Activated CD4-positive, alpha-beta T cell treated with anti-CD3 and anti-CD28 coated beads for 36 hours (primary cell): ENCODE measurements around the gene PAFAH1B2. TPM values are rescaled to one million over a fixed set of nuclear protein-coding genes. Genes with fewer than 3 reads are reported as not detected.
"Not testable (repeated sequence)": the region's sequence is repeated elsewhere in the genome, so short reads cannot be mapped to it uniquely, and the experiment has no call there.

Source experiments
- ATAC-seq: fragments of 200-7000 bp; cut with Tn5 transposase; one replicate; pipeline ENCODE4 v1.10.0; 2021; ENCODE audit warnings: mild to moderate bottlenecking, moderate library complexity
- CTCF ChIA-PET: fragments of 350-600 bp; sonication (Branson Sonifier 250); formaldehyde crosslinking; loops from one replicate; lab custom pipeline; 2021; ENCODE audit warnings: antibody characterized with exemption; lab: Charles Lee
- POLR2A ChIA-PET: fragments of 350-600 bp; sonication (Branson Sonifier 250); formaldehyde crosslinking; loops from one replicate; lab custom pipeline; 2021; ENCODE audit warnings: antibody characterized with exemption, inconsistent platforms; lab: Charles Lee
- DNase-seq: peaks from one replicate; pipeline ENCODE4 v3.0.0-alpha.2; 2020
- H3K27ac Mint-ChIP-seq: one replicate; pipeline ENCODE4 v1.8.0; 2021; ENCODE audit warnings: mixed read lengths
- H3K27me3 Mint-ChIP-seq: one replicate; pipeline ENCODE4 v1.8.0; 2021; ENCODE audit warnings: mixed read lengths
- H3K36me3 Mint-ChIP-seq: one replicate; pipeline ENCODE4 v1.8.0; 2021; ENCODE audit warnings: low read depth, mixed read lengths
- H3K4me1 Mint-ChIP-seq: one replicate; pipeline ENCODE4 v1.8.0; 2021; ENCODE audit warnings: mixed read lengths
- H3K4me3 Mint-ChIP-seq: one replicate; pipeline ENCODE4 v1.8.0; 2021; ENCODE audit warnings: mild to moderate bottlenecking, moderate library complexity, mixed read lengths
- H3K9me3 Mint-ChIP-seq: one replicate; pipeline ENCODE4 v1.8.0; 2021; ENCODE audit warnings: low read depth, mixed read lengths
- intact Hi-C, 2 experiments: fragments of 100-400 bp; cut with DNase I in 1 of 2; cut with micrococcal nuclease in 1 of 2; formaldehyde crosslinking; loops; one replicate each; pipeline versions ENCODE4 v1.14.2 to v1.15.1; 2022 to 2024; cut with DNase I, micrococcal nuclease
- total RNA-seq, 2 experiments: library from RNA; stranded (reverse); gene quantifications; one replicate each; pipeline ENCODE4 v1.2.3, GENCODE V29; 2021

PAFAH1B2 gene
- total RNA-seq, 2 experiments from 2014 or later, result 44.8 to 57.5 TPM

- Mint-ChIP-seq H3K27ac (peak overlapping the region; percentile 4), H3K27me3 (no peaks in the 10 kb centered on the region), H3K4me1 (peaks cover 34% of the 10 kb centered on the region), H3K4me3 (no peak overlapping the region), H3K9me3 (no peaks in the 10 kb centered on the region), H3K36me3 (peaks cover 4% of the 10 kb centered on the region)
- intact Hi-C loops, result loop anchor here in 1 of 2 experiments (2.0 to 5.0 kb wide), 2 partner anchors 89 to 1128 kb away; partner anchors contain the start of gene JAML
- ChIA-PET CTCF (interaction anchor here (0.6 to 1.4 kb wide), 7 partner anchors 10 to 264 kb away, joined by 3 to 8 read pairs (median 3); no protein-coding TSS in a partner anchor), POLR2A (interaction anchor here (0.6 to 0.7 kb wide), 3 partner anchors 228 to 266 kb away, joined by 3 to 6 read pairs (median 3); partner anchors contain the start of gene CEP164)
- ATAC-seq (no peak), DNase-seq (no peak)
Measured at GRCh38 chr11:117099696-117100095, 44.4 kb upstream of the PAFAH1B2 start.

DNA sequence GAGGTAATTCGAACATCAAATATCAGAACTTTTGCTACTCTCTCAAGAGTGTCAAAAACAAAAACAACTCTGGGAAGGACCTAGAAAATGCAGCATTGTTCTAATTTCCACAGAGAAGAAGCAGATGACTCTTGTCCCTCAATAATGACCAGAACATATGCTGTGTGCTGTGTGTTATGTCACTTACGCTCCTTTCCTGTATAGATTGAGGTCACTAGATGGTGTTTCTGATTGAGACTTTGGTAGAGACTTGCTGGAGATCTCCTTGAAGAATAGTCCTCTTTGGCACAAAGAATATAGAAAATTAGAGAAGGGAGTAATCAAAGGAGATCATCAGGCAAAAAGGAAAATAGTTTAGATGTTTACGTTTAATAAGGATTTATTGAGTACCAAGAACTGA lies 43.5 kb upstream of the PAFAH1B2 start:
- Mint-ChIP-seq H3K9me3 (no peaks in the 10 kb centered on the region), H3K27ac (no peak overlapping the region), H3K4me3 (no peak overlapping the region), H3K36me3 (peaks cover 4% of the 10 kb centered on the region), H3K27me3 (no peaks in the 10 kb centered on the region), H3K4me1 (peaks cover 26% of the 10 kb centered on the region)
- DNase-seq, result no peak
- ChIA-PET CTCF (interaction anchor here (0.8 kb wide), 1 partner anchor 12 kb away, joined by 3 read pairs; no protein-coding TSS in a partner anchor), POLR2A (no interaction called here)
- ATAC-seq, result no peak
- intact Hi-C loops, result no loop called here

GRCh38 chr11:117107701-117108590 lies 36.1 kb upstream of the PAFAH1B2 start:
- Mint-ChIP-seq H3K9me3 (no peaks in the 10 kb centered on the region), H3K27me3 (no peaks in the 10 kb centered on the region), H3K27ac (no peak overlapping the region), H3K36me3 (no peaks in the 10 kb centered on the region), H3K4me3 (no peak overlapping the region), H3K4me1 (no peaks in the 10 kb centered on the region)
- no peak for DNase-seq
- ChIA-PET CTCF (interaction anchor here (0.6 to 8.7 kb wide), 4 partner anchors 18 to 316 kb away, joined by 3 to 72 read pairs (median 17); partner anchors contain the start of gene APOA5), POLR2A (no interaction called here)
- no peak for ATAC-seq
- intact Hi-C loops, result loop anchor here in 1 of 2 experiments (2.0 to 5.0 kb wide), 2 partner anchors 336 to 375 kb away; partner anchors contain the start of gene BUD13

GRCh38 chr11:117110294-117110950 lies 33.7 kb upstream of the PAFAH1B2 start:
- H3K9me3 Mint-ChIP-seq, result no peaks in the 10 kb centered on the region
- intact Hi-C loops, result no loop called here
- no peak overlapping the region for H3K27ac Mint-ChIP-seq
- no peaks in the 10 kb centered on the region for H3K4me1 Mint-ChIP-seq
- POLR2A ChIA-PET, result no interaction called here
- H3K27me3 Mint-ChIP-seq, result no peaks in the 10 kb centered on the region
- no peak overlapping the region for H3K4me3 Mint-ChIP-seq
- DNase-seq (no peak), ATAC-seq (no peak)
- H3K36me3 Mint-ChIP-seq, result no peaks in the 10 kb centered on the region
- CTCF ChIA-PET, result interaction anchor here (0.7 to 8.7 kb wide), 7 partner anchors 8 to 378 kb away, joined by 3 to 72 read pairs (median 3); partner anchors contain the start of gene APOA5

DNA sequence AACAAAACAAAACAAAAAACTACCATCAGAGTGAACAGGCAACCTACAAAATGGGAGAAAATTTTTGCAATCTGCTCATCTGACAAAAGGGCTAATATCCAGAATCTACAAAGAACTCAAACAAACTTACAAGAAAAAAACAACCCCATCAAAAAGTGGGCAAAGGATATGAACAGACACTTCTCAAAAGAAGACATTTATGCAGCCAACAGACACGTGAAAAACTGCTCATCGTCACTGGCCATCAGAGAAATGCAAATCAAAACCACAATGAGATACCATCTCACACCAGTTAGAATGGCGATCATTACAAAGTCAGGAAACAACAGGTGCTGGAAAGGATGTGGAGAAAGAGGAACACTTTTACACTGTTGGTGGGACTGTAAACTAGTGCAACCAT lies 31.6 kb upstream of the PAFAH1B2 start:
- ATAC-seq, CTCF ChIA-PET, DNase-seq, H3K4me3 Mint-ChIP-seq, H3K36me3 Mint-ChIP-seq, H3K27me3 Mint-ChIP-seq, intact Hi-C loops, H3K4me1 Mint-ChIP-seq, POLR2A ChIA-PET, H3K9me3 Mint-ChIP-seq, H3K27ac Mint-ChIP-seq: not testable (repeated sequence)

GRCh38 chr11:117112939-117113338 lies 31.1 kb upstream of the PAFAH1B2 start:
- H3K36me3 Mint-ChIP-seq, H3K27me3 Mint-ChIP-seq, H3K9me3 Mint-ChIP-seq, H3K27ac Mint-ChIP-seq, POLR2A ChIA-PET, DNase-seq, H3K4me3 Mint-ChIP-seq, intact Hi-C loops, H3K4me1 Mint-ChIP-seq, CTCF ChIA-PET, ATAC-seq: not testable (repeated sequence)

- Mint-ChIP-seq H3K27ac (no peak overlapping the region), H3K36me3 (no peaks in the 10 kb centered on the region), H3K27me3 (no peaks in the 10 kb centered on the region), H3K4me3 (no peak overlapping the region), H3K9me3 (no peaks in the 10 kb centered on the region), H3K4me1 (no peaks in the 10 kb centered on the region)
- no peak for DNase-seq
- no peak for ATAC-seq
- intact Hi-C loops, result no loop called here
- CTCF ChIA-PET, result interaction anchor here (0.7 kb wide), 1 partner anchor 12 kb away, joined by 3 read pairs; no protein-coding TSS in a partner anchor
- POLR2A ChIA-PET, result no interaction called here
Measured at GRCh38 chr11:117117681-117118080, 26.4 kb upstream of the PAFAH1B2 start.

- Mint-ChIP-seq H3K36me3 (no peaks in the 10 kb centered on the region), H3K27ac (no peak overlapping the region), H3K27me3 (no peaks in the 10 kb centered on the region), H3K4me3 (no peak overlapping the region), H3K9me3 (no peaks in the 10 kb centered on the region), H3K4me1 (no peaks in the 10 kb centered on the region)
- no peak for ATAC-seq
- DNase-seq, result no peak
- intact Hi-C loops, result no loop called here
- CTCF ChIA-PET, result no interaction called here
- POLR2A ChIA-PET, result no interaction called here
Measured at GRCh38 chr11:117121176-117121575, 22.9 kb upstream of the PAFAH1B2 start.

- H3K27ac Mint-ChIP-seq, result no peak overlapping the region
- ChIA-PET CTCF (interaction anchor here (0.7 to 1.4 kb wide), 4 partner anchors 16 to 387 kb away, joined by 3 to 5 read pairs (median 4); no protein-coding TSS in a partner anchor), POLR2A (no interaction called here)
- DNase-seq (no peak), ATAC-seq (no peak)
- intact Hi-C loops, result no loop called here
- no peaks in the 10 kb centered on the region for H3K4me1 Mint-ChIP-seq
- H3K4me3 Mint-ChIP-seq, result no peak overlapping the region
- H3K9me3 Mint-ChIP-seq, result no peaks in the 10 kb centered on the region
- H3K27me3 Mint-ChIP-seq, result no peaks in the 10 kb centered on the region
- no peaks in the 10 kb centered on the region for H3K36me3 Mint-ChIP-seq
Measured at GRCh38 chr11:117122556-117122955, 21.5 kb upstream of the PAFAH1B2 start.

- Mint-ChIP-seq H3K36me3 (no peaks in the 10 kb centered on the region), H3K4me3 (no peak overlapping the region), H3K27me3 (no peaks in the 10 kb centered on the region), H3K9me3 (no peaks in the 10 kb centered on the region), H3K27ac (no peak overlapping the region), H3K4me1 (no peaks in the 10 kb centered on the region)
- no peak for DNase-seq
- ChIA-PET POLR2A (no interaction called here), CTCF (interaction anchor here (0.6 to 1.4 kb wide), 3 partner anchors 15 to 394 kb away, joined by 3 read pairs; no protein-coding TSS in a partner anchor)
- no peak for ATAC-seq
- intact Hi-C loops, result no loop called here
Measured at GRCh38 chr11:117126223-117126965, 17.7 kb upstream of the PAFAH1B2 start.
